ENCODE measurements around the gene TRIM62. TPM values are rescaled to one million over a fixed set of nuclear protein-coding genes. Genes with fewer than 3 reads are reported as not detected.

The TRIM62 gene
- total RNA-seq, 4 donors from 2014 or later, result 4.6 to 52.0 (median 5.8) TPM

DNA sequence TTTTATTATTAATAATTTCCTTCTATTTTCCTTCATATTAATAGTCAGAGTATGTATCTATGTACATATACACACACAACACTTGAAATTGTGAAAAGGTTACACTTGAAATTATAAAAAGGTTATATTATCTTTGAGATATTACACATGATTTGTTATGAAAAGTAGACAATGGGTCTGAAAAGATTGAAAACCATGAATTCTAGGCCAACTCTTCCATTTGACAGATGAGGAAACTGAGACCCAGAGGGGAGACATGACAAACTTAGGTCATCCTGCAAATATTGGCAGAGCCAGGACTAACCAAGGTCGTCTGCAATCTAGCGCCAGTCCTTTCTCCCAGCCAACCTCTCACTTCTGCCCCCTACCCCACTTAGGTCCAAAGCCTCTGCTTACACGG lies 33.2 kb downstream of the TRIM62 start:
- H3K36me3 ChIP-seq, result no peaks in the 10 kb centered on the region
- H3K9me3 ChIP-seq, result no peaks in the 10 kb centered on the region
- 91 to 96% methylated on average over 3 of the region's 3 CpGs for WGBS, 2 donors (ENCODE audit: low coverage in 1 of 2)
- DNase-seq, result no peak
- no peaks in the 10 kb centered on the region for H3K27me3 ChIP-seq
- H3K4me3 ChIP-seq, result no peak overlapping the region
- intact Hi-C loops (cut with DNase I; ENCODE audit: low total_unique reads), result no loop called here
- TF ChIP-seq POLR2A (IDR thresholded peaks at IDR 0.05), result no peak
- TF ChIP-seq, protein P1, sequence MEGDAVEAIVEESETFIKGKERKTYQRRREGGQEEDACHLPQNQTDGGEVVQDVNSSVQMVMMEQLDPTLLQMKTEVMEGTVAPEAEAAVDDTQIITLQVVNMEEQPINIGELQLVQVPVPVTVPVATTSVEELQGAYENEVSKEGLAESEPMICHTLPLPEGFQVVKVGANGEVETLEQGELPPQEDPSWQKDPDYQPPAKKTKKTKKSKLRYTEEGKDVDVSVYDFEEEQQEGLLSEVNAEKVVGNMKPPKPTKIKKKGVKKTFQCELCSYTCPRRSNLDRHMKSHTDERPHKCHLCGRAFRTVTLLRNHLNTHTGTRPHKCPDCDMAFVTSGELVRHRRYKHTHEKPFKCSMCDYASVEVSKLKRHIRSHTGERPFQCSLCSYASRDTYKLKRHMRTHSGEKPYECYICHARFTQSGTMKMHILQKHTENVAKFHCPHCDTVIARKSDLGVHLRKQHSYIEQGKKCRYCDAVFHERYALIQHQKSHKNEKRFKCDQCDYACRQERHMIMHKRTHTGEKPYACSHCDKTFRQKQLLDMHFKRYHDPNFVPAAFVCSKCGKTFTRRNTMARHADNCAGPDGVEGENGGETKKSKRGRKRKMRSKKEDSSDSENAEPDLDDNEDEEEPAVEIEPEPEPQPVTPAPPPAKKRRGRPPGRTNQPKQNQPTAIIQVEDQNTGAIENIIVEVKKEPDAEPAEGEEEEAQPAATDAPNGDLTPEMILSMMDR (IDR thresholded peaks at IDR 0.05), result no peak
- no peak for TF ChIP-seq EP300 (IDR thresholded peaks at IDR 0.05; ENCODE audit: low read depth)
- no peak for TF ChIP-seq POLR2AphosphoS5 (IDR thresholded peaks at IDR 0.05)
- H3K27ac ChIP-seq, result no peak overlapping the region
- H3K4me1 ChIP-seq, result peaks cover 0 to 5% (median 0%) of the 10 kb centered on the region in 4 donors
- in situ Hi-C loops (cut with MboI; ENCODE audit: low pct_ligation_motif_present in 1 of 4, low pct_unique_long_range_greater_than_20kb in 1 of 4, low sequenced_read_pairs in 3 of 4), result no loop called here

DNA sequence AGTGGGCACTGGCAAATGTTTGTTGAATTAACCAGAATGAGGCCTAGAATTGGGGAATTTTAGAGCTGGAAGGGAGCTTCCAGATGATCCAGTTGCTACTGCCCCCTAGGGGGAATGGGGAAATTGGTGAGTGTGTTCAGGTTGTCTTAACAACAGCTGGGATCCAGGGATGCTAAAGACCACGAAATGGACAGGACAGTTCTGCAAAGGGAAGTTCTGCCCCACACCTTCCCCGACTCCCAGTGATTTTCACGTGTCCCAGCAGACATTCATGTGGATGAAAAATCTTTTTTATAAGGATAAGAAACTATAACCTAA lies 33.9 kb downstream of the TRIM62 start:
- no peak for TF ChIP-seq EP300 (IDR thresholded peaks at IDR 0.05; ENCODE audit: low read depth)
- TF ChIP-seq POLR2A (IDR thresholded peaks at IDR 0.05), result no peak
- TF ChIP-seq, protein P1 (IDR thresholded peaks at IDR 0.05), result no peak
- TF ChIP-seq POLR2AphosphoS5 (IDR thresholded peaks at IDR 0.05), result no peak
- Histone ChIP-seq H3K27me3 (no peaks in the 10 kb centered on the region), H3K4me1 (peaks cover 0 to 5% (median 3%) of the 10 kb centered on the region in 4 donors), H3K36me3 (no peaks in the 10 kb centered on the region), H3K9me3 (no peaks in the 10 kb centered on the region), H3K27ac (no peak overlapping the region), H3K4me3 (no peak overlapping the region)
- no peak for DNase-seq
- in situ Hi-C loops (cut with MboI; ENCODE audit: low pct_ligation_motif_present in 1 of 4, low pct_unique_long_range_greater_than_20kb in 1 of 4, low sequenced_read_pairs in 3 of 4), result no loop called here
- 68 to 75% methylated on average over 3 of the region's 3 CpGs for WGBS, 2 donors (ENCODE audit: low coverage in 1 of 2)
- intact Hi-C loops (cut with DNase I; ENCODE audit: low total_unique reads), result no loop called here

DNA sequence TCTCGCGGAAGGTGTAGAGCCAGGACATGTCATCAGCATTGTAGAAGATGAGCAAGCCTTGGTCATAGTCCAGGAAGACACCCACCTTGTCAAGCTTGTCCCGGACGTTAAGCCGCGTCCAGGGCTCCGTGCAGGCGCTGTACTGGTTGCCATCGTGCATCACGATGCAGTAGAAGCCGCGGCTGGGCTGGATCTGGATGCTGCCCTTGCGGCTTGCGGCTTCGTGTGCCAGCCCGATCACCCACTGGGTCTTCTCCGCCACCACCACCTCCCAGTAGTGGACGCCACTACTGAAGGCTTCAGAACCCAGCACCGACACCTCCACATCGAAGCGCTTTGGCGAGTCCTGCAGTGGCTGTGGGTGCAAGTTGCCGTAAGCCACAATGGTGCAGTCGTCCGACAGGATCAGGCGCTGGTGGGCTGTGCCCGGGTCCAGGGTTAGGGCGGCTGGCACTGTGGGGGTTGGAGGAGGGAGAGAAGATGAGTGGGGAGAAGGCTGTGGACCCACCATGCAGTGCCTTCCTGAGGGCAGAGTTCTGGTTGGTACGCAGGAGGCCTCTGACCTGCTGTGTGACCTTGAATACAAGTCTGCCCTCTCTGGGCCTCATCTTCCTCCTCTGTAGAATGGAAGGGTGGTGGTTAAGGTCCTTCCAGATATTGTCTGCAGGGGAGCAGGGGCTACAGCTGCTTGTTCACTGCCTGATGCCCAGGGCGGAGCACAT lies 34.4 kb downstream of the TRIM62 start:
- TF ChIP-seq EP300 (IDR thresholded peaks at IDR 0.05; ENCODE audit: low read depth), result no peak
- TF ChIP-seq, protein P1 (IDR thresholded peaks at IDR 0.05), result no peak
- TF ChIP-seq POLR2AphosphoS5 (IDR thresholded peaks at IDR 0.05), result no peak
- no peak for TF ChIP-seq POLR2A (IDR thresholded peaks at IDR 0.05)
- in situ Hi-C loops (cut with MboI; ENCODE audit: low pct_ligation_motif_present in 1 of 4, low pct_unique_long_range_greater_than_20kb in 1 of 4, low sequenced_read_pairs in 3 of 4), result no loop called here

DNA sequence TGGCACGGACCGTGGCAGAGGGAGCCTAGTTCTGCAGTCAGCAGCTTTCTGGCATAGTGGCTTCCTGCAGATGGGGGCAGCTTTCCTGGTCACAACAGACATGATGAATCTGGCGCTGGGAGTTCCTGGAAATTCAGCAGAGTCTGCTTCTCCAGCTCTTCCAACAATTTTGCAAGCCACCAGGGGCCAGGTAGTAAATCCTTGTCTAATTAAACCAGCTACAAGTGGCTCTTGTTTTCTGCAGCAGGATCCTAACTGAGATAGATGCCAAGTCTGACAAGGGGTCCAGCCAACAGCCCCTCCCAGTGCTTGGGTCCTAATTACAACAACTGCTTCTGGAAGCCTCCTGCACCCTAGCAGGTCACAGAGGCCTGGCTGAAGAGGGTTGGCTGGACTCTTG lies 35.8 kb downstream of the TRIM62 start:
- Histone ChIP-seq H3K27me3 (no peaks in the 10 kb centered on the region), H3K36me3 (no peaks in the 10 kb centered on the region), H3K9me3 (no peaks in the 10 kb centered on the region), H3K4me1 (peaks cover 0 to 12% (median 4%) of the 10 kb centered on the region in 4 donors), H3K27ac (no peak overlapping the region), H3K4me3 (no peak overlapping the region)
- DNase-seq, result no peak
- intact Hi-C loops (cut with DNase I; ENCODE audit: low total_unique reads) (no loop called here), in situ Hi-C loops (cut with MboI; ENCODE audit: low pct_ligation_motif_present in 1 of 4, low pct_unique_long_range_greater_than_20kb in 1 of 4, low sequenced_read_pairs in 3 of 4) (no loop called here)
- 79 to 81% methylated on average over 2 to 3 of the region's 3 CpGs for WGBS, 2 donors (ENCODE audit: low coverage in 1 of 2)
- TF ChIP-seq POLR2A (IDR thresholded peaks at IDR 0.05) (no peak), POLR2AphosphoS5 (IDR thresholded peaks at IDR 0.05) (no peak), EP300 (IDR thresholded peaks at IDR 0.05; ENCODE audit: low read depth) (no peak)
- TF ChIP-seq, protein P1 (IDR thresholded peaks at IDR 0.05), result no peak

More for the DNA sequence above, 34.4 kb downstream of the TRIM62 start:
- H3K36me3 ChIP-seq, result no peaks in the 10 kb centered on the region
- no peaks in the 10 kb centered on the region for H3K9me3 ChIP-seq
- no peak overlapping the region for H3K27ac ChIP-seq
- H3K27me3 ChIP-seq, result no peaks in the 10 kb centered on the region
- peaks cover 0 to 11% (median 4%) of the 10 kb centered on the region in 4 donors for H3K4me1 ChIP-seq
- H3K4me3 ChIP-seq, result no peak overlapping the region
- intact Hi-C loops (cut with DNase I; ENCODE audit: low total_unique reads), result no loop called here
- WGBS, 2 donors (ENCODE audit: low coverage in 1 of 2), result 97% methylated on average over 30 of the region's 30 CpGs; no CpG with 5 or more reads in 1 of the 2 donors
- DNase-seq, result no peak
